ENCODE measurements around the gene MLLT6. TPM values are rescaled to one million over a fixed set of nuclear protein-coding genes. Genes with fewer than 3 reads are reported as not detected.
A peak's percentile ranks its signal among the peaks of the same experiment; 100 is the strongest.

Gene MLLT6
- total RNA-seq, 1 donor from 2014 or later, result 213 TPM

DNA sequence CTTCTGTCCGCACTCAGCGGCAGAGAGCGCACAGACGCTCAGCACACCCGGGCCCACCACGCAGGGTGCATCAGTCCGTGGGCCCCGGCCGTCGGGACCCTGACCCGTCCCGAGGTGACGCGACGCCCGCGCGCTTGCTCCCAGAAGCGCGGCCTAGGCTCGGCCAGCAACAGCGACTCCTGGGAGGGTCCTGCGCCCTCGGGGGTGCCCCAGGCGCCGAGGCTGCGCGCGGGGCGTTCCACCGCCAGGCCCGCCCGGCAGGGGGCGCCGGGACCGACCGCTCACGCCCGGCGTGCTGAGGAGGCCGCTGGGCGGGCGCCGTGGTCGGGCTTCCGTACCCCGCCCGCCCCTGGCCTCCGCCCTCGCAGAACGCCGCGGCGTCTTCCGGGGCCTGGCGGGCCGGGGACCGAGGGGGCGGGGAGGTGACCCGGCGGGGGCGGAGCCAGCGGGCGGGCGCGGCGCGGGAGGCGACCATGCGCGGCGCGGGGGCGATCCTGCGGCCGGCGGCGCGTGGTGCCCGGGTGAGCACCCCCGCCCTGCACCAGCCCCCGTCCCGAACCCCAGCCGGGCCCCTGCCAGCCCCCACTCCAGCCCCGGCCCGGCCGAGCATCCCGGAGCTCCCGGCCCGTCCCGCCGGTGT, 24.9 kb downstream of the MLLT6 start, which contains the start of gene CISD3:
Gene CISD3 (plus strand): TSS at position 456 of the 640 bp plus-strand sequence. CDS start 18 bp downstream, at position 474.
- no peaks in the 10 kb centered on the region for H3K9me3 Mint-ChIP-seq
- H3K27me3 Mint-ChIP-seq (ENCODE audit: low read depth), result no peaks in the 10 kb centered on the region
- DNase-seq (ENCODE audit: low spot score), result peak; percentile 84
- H3K4me3 Mint-ChIP-seq (ENCODE audit: low read depth), result peak within 1 kb of the TSS; percentile 89
- peaks cover 71% of the 10 kb centered on the region for H3K4me1 Mint-ChIP-seq (ENCODE audit: low read depth)
- intact Hi-C loops (cut with micrococcal nuclease), result loop anchor here (10.0 kb wide), 1 partner anchor 1325 kb away; the partner anchor contains the start of genes ACACA and TADA2A
- peak within 1 kb of the TSS; percentile 86 for H3K27ac Mint-ChIP-seq
- peaks cover 43% of the 10 kb centered on the region for H3K36me3 Mint-ChIP-seq (ENCODE audit: low read depth)

DNA sequence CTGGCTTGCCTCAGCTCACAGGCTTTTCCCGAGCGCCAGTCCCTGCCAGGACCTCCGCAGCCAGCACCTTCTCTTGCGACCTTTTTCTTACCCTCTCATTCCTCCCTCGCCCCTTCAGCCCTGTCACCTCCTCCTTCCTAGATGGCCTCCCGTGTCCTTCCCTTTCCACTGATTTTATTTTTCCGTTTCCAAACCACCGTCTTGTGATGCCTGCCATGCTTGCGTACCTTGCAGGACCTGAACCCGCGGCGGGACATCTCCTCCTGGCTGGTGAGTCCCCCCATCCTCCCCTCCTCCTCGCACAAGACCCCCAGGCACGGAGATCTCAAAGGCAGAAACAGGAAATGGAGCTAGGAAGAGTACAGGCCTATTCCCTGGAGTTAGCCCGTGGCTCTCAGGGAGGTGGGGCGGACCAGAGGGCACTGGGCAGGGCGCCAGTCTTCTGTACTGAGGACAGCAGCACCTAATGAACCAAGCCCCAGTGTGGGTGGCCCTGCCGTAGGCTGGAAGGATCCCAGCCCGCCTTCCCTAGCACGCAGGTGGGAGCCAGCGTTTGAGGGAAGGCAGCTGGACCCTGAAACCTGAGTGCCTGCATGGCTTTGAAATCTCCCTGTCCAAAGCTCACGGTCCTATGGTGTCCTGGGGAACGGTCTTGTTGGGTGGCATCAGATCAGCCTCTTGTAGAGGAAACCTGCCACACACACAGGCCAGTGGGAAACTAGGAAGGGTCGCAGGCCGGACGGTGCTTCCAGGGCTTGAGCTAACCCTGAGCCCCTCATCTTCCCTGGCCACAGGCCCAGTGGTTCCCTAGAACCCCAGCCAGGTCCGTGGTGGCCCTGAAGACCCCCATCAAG, 25.7 kb downstream of the MLLT6 start:
- peaks cover 69% of the 10 kb centered on the region for H3K4me1 Mint-ChIP-seq (ENCODE audit: low read depth)
- intact Hi-C loops (cut with micrococcal nuclease), result no loop called here
- peak overlapping the region; percentile 86 for H3K27ac Mint-ChIP-seq
- no peak for DNase-seq (ENCODE audit: low spot score)
- peaks cover 41% of the 10 kb centered on the region for H3K36me3 Mint-ChIP-seq (ENCODE audit: low read depth)
- peak overlapping the region; percentile 89 for H3K4me3 Mint-ChIP-seq (ENCODE audit: low read depth)
- no peaks in the 10 kb centered on the region for H3K9me3 Mint-ChIP-seq
- no peaks in the 10 kb centered on the region for H3K27me3 Mint-ChIP-seq (ENCODE audit: low read depth)

DNA sequence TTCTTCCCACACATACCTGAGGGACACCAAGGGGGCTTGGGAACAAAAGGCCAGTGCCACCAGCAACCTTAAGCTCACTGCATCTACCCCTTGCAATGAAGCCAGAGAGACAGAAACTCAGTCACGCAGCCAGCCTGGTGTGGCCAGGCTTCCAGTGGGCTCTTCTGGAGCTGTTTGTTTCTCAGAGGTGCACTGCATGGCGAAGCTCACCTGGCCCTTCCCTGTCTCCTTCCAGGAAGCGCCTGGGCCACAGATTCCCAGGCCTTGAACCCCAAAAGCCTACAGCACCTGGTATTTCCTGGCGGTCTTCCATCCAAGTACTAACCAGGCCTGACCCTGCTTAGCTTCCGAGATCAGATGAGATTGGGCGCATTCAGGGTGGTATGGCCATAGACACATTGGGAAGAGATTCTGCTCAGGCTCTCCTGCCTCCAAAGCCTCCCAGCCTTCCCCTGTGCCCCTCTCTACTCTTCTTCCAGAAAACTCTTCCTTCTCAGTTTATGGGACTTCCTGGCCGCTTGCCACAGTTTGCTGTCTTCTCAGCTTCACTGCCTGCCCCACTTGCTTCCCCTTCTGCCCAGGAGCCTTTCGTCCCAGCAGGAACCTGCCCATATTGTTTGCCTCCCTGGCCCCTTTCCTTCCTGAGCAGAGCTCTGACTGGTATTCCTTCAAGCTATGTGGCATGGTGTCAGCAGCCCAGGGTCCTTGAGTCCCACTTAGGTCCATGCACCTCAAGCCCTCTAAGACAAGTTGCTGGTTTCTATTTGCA, 26.6 kb downstream of the MLLT6 start:
- peaks cover 37% of the 10 kb centered on the region for H3K36me3 Mint-ChIP-seq (ENCODE audit: low read depth)
- peaks cover 64% of the 10 kb centered on the region for H3K4me1 Mint-ChIP-seq (ENCODE audit: low read depth)
- intact Hi-C loops (cut with micrococcal nuclease), result no loop called here
- H3K9me3 Mint-ChIP-seq, result no peaks in the 10 kb centered on the region
- H3K27ac Mint-ChIP-seq, result peak overlapping the region; percentile 64
- H3K27me3 Mint-ChIP-seq (ENCODE audit: low read depth), result no peaks in the 10 kb centered on the region
- no peak for DNase-seq (ENCODE audit: low spot score)
- peak overlapping the region; percentile 40 for H3K4me3 Mint-ChIP-seq (ENCODE audit: low read depth)

DNA sequence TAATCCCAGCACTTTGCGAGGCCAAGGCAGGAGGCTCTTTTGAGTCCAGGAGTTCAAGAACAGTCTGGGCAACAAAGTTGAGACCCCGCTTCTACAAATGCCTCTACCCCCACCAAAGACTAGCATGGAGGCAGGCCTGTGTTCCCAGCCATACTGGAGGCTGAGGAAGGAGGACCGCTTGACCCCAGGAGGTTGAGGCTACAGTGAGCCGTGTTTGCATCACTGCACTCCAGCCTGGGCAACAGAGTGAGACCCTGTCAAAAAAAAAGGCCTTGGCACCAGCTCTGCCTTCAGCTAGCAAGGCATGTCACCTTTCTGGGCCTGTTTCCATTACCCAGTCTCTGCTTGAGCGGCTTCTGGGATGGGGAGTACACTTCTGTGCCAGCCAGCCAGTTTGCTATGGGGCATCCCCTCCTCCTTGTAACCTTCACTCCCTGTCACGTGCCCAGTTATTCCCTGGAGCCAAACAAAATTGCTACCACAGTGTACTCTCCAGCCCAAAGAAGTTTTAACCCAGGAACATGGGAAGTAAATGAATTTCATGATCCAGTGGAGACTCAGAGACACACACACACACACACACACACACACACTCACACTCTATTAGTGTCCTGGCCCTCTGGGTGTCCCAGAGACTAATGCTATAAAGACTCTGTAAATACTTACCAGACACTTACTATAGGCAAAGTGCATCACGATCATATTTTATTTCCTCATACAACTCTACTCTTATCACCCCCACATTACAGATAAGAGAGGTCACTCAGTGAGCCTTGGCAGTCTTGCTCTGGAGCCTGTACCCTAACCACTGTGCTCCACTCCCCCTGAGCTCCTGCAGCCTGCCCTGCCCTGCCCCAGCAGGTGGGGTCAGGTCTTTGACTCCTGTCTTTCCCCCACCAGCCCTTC, 27.6 kb downstream of the MLLT6 start:
- Mint-ChIP-seq H3K27me3 (ENCODE audit: low read depth) (no peaks in the 10 kb centered on the region), H3K27ac (peak overlapping the region; percentile 64), H3K9me3 (no peaks in the 10 kb centered on the region), H3K4me1 (ENCODE audit: low read depth) (peaks cover 55% of the 10 kb centered on the region), H3K4me3 (ENCODE audit: low read depth) (peak overlapping the region; percentile 40), H3K36me3 (ENCODE audit: low read depth) (peaks cover 33% of the 10 kb centered on the region)
- no peak for DNase-seq (ENCODE audit: low spot score)
- intact Hi-C loops (cut with micrococcal nuclease), result no loop called here

DNA sequence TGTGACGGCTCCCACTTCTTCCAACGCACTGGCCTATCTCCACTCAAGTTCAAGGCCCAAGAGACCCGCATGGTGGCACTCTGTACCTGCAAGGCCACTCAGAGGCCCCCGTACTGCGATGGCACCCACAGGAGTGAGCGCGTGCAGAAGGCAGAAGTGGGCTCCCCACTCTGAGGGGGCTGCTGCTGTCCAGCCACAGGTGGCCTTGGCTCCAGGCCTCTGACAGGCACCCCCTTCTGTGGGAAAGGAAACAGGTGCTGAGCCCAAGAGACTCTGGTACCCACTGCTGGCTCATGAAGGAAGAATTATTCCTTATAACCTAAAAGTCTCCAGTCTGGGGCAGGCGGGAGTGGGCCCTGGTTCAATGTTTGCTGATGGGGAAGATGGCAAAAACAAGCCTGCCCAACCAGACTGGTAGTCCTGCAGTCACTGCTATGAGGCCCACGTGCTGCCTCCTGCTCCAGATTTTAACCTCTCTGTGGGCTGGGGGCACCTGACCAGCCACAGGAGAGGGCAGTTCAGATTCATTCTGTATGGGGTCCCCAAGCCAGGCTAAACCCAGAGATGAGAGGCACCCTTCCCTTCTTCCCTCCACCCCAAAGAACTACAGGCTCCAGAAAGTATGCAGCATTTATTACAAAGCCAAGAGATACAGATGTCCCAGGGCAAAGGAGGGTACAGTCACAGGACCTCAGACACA, 28.4 kb downstream of the MLLT6 start:
- intact Hi-C loops (cut with micrococcal nuclease), result no loop called here
- Mint-ChIP-seq H3K27me3 (ENCODE audit: low read depth) (no peaks in the 10 kb centered on the region), H3K9me3 (no peaks in the 10 kb centered on the region), H3K36me3 (ENCODE audit: low read depth) (peaks cover 25% of the 10 kb centered on the region), H3K4me3 (ENCODE audit: low read depth) (no peak overlapping the region), H3K4me1 (ENCODE audit: low read depth) (peaks cover 47% of the 10 kb centered on the region), H3K27ac (peak overlapping the region; percentile 50)
- no peak for DNase-seq (ENCODE audit: low spot score)

DNA sequence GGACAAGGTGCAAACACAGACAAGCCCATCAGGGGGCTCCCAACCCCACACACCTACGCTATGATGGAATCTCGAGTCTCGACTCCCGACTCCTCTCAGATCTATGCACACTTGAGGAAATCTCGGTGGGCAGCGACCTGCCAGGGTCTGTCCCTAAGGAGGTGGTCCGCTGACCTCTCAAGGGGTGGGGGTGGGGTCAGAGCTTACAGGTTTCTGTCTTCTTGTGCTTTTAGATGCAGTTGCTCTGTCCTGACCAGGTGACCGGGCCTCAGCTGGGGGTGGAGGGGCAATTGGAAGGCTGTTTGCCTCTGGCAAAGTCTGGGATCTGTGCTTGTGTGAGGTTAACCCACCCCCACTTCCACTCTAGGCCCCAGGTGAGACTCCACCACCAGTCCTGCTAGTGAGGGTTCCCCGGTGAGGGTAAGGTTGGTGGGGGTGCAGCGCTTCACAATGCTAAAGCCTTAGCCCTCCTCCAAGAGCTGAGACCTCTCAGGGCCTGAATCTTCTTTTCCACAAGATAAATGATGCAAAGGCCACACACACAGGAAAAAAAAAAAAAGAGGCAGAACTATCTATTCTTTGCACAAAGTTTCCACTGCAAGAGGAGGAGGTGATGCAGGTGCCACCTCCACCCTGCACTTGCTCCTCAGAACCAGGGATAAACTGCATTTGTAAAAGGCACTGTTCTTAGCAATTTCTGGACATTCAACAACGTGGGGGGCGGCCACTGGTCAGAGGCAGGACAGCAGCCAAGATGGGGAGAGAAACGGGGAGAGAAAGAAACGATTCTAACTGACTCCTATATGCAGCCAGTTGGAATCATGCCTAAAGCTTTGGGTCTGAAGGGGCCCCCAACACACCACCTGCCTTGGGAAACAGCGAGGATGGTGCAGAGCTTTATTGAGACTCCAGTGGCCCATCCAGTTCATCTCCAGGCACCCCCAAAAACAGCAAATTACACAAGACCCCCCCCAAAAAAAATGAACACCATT, 29.2 kb downstream of the MLLT6 start:
- H3K4me3 Mint-ChIP-seq (ENCODE audit: low read depth), result peak overlapping the region; percentile 13
- no peak for DNase-seq (ENCODE audit: low spot score)

DNA sequence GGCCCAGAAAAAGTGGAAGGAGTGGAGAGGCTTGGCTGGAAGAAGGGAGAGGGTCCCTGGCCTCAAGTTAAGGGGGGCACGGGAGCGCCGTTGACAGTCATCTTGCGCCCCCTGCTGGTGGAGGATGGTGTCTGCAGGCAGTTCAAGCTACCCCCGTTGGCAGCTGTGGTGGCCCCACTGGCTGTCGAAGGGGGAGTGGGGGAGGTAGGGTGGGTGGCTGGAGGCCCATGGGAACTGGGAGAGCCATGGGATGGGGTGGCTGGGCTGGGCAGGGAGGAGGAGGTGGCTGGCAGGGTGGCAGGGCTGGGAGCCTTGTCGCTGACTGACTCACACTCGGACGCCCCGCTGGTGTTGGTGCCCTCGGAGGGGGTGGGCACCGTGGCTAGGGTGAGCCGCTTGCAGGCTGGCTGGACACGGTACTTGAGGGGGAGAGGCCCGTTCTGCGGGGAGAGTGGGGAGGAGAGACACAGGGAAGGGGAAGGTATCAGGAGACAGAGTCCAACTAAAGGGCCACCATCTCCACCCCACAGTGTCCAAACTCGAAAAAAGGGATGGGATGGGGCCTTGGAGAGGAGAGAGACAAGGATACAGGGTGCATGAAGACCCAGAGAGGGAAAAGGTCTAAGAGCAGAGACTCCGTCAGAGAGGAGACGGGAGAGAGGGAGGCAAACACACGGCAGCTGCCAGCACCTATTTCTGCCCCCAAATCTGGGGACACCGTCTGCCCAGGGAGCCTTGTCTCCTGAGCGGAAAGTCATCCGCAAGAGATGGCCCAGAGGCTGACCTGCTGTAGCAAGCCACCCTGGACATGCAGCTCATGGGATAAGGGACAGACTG, 30.3 kb downstream of the MLLT6 start:
- no peak overlapping the region for H3K27ac Mint-ChIP-seq

More for the DNA sequence above, 29.2 kb downstream of the MLLT6 start:
- H3K27ac Mint-ChIP-seq, result peak overlapping the region; percentile 88
- peaks cover 39% of the 10 kb centered on the region for H3K4me1 Mint-ChIP-seq (ENCODE audit: low read depth)
- peaks cover 24% of the 10 kb centered on the region for H3K36me3 Mint-ChIP-seq (ENCODE audit: low read depth)
- no peaks in the 10 kb centered on the region for H3K9me3 Mint-ChIP-seq
- no peaks in the 10 kb centered on the region for H3K27me3 Mint-ChIP-seq (ENCODE audit: low read depth)
- intact Hi-C loops (cut with micrococcal nuclease), result loop anchor here (2.0 kb wide), 1 partner anchor 57 kb away; no protein-coding TSS in a partner anchor

DNA sequence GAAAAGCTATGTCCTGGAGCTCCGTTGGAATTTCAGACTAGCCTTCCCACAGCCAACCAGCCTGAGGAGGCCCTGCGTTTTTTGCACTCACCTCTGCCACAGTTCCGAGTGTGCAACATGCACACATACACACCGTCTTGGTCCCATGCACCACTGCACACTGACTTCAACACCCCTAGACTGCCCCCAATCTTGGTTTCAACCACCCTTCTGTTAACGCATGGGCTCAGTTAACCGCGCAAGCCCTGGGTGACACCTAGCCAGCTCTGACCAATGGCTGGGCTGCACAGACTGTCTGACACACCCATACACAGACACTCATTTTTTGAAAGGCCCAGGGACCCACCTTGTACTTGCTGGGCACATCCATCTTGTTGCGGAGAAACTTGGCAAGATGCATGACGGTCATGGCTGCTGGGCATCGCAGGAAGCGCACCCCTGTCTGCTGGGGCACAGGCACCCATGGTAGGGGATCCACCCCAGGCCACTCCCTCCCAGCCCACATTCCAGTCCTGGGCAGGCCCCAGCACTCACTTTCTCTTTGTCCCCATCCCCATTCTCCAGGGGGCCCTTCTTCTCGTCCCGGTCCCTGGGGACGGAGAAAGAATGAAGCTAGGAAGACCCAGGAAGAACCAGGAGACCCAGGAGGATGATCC, 33.1 kb downstream of the MLLT6 start:
- Mint-ChIP-seq H3K9me3 (no peaks in the 10 kb centered on the region), H3K36me3 (ENCODE audit: low read depth) (peaks cover 14% of the 10 kb centered on the region), H3K27me3 (ENCODE audit: low read depth) (no peaks in the 10 kb centered on the region), H3K27ac (no peak overlapping the region), H3K4me3 (ENCODE audit: low read depth) (no peak overlapping the region), H3K4me1 (ENCODE audit: low read depth) (peaks cover 23% of the 10 kb centered on the region)
- no peak for DNase-seq (ENCODE audit: low spot score)
- intact Hi-C loops (cut with micrococcal nuclease), result no loop called here

More for the DNA sequence above, 30.3 kb downstream of the MLLT6 start:
- peaks cover 36% of the 10 kb centered on the region for H3K4me1 Mint-ChIP-seq (ENCODE audit: low read depth)
- no peaks in the 10 kb centered on the region for H3K9me3 Mint-ChIP-seq
- intact Hi-C loops (cut with micrococcal nuclease), result loop anchor here (2.0 kb wide), 1 partner anchor 59 kb away; no protein-coding TSS in a partner anchor
- DNase-seq (ENCODE audit: low spot score), result peak; percentile 56
- H3K27me3 Mint-ChIP-seq (ENCODE audit: low read depth), result no peaks in the 10 kb centered on the region
- H3K36me3 Mint-ChIP-seq (ENCODE audit: low read depth), result peaks cover 24% of the 10 kb centered on the region
- no peak overlapping the region for H3K4me3 Mint-ChIP-seq (ENCODE audit: low read depth)

DNA sequence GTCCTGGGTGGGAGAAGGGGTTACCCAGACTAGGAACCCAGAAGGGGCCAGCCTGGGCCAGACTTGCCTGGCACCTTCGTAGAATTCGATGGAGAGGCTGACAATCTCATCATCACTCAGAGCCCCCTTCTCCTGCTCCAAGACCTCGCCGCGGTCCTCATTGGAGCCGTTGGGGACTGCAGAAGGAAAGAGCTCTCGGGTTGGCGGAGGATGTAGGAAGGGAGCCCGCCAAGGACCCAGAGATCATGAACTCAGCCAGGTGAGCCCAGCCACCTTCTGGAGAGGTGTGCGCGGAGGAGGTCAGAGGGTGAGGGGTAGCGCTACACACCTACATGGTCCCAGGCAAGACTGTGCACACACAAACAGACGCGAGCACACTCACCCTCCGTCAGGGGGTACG, 33.6 kb downstream of the MLLT6 start:
- Mint-ChIP-seq H3K9me3 (no peaks in the 10 kb centered on the region), H3K27me3 (ENCODE audit: low read depth) (no peaks in the 10 kb centered on the region), H3K36me3 (ENCODE audit: low read depth) (peaks cover 12% of the 10 kb centered on the region), H3K4me3 (ENCODE audit: low read depth) (no peak overlapping the region), H3K27ac (no peak overlapping the region), H3K4me1 (ENCODE audit: low read depth) (peaks cover 20% of the 10 kb centered on the region)
- intact Hi-C loops (cut with micrococcal nuclease), result no loop called here
- DNase-seq (ENCODE audit: low spot score), result no peak

DNA sequence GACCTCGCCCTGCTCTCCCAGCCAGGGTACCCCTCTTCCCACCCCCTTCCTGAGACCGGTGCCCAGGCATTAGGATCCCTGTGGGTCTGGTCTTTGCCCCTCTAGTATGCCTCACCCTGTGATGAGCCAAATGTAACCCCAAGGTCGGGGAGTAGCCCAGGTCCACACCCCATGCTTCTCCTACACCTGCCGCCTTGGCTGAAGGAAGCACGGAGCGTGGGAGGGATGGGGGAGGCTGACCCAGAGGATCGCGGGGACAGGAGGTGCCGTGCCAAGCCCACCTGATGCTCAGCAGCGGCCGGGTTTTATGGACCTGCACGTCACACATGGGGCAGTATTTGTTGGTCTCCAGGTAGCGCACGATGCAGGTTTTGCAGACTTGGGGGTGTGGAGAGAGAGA, 34.2 kb downstream of the MLLT6 start:
- Mint-ChIP-seq H3K27ac (no peak overlapping the region), H3K9me3 (no peaks in the 10 kb centered on the region), H3K27me3 (ENCODE audit: low read depth) (no peaks in the 10 kb centered on the region), H3K4me1 (ENCODE audit: low read depth) (peaks cover 14% of the 10 kb centered on the region), H3K36me3 (ENCODE audit: low read depth) (peaks cover 6% of the 10 kb centered on the region), H3K4me3 (ENCODE audit: low read depth) (no peak overlapping the region)
- intact Hi-C loops (cut with micrococcal nuclease), result no loop called here
- no peak for DNase-seq (ENCODE audit: low spot score)
